ENCODE results near the gene S100A3. TPM values are rescaled to one million over a fixed set of nuclear protein-coding genes. Genes with fewer than 3 reads are reported as not detected.

The S100A3 gene
- total and polyA plus RNA-seq, 2 of the 13 experiments (the other 11 are each of a cell fraction or from before 2014, with no cell fraction given): 2.5 to 4.5 TPM

GRCh38 chr1:153545067-153546055 is 3.7 kb downstream of the S100A3 start, which contains the start of gene S100A4 (continued):
- TF ChIP-seq NR2F6 (IDR thresholded peaks at IDR 0.05): no peak
- 0 out of 2 replicates have a peak, but pooled peaks have one; percentile 32 for TF ChIP-seq NR2F6 (CRISPR knock-in tag; IDR thresholded peaks at IDR 0.05)
- TF ChIP-seq ZNF468 (CRISPR knock-in tag; IDR thresholded peaks at IDR 0.05): no peak
- no peak for TF ChIP-seq SSRP1 (CRISPR knock-in tag; IDR thresholded peaks at IDR 0.05)
- TF ChIP-seq RFX1 (IDR thresholded peaks at IDR 0.05): no peak
- TF ChIP-seq KDM3A (CRISPR knock-in tag; IDR thresholded peaks at IDR 0.05; ENCODE audit: low read depth): no peak
- TF ChIP-seq ZBTB42 (CRISPR knock-in tag; IDR thresholded peaks at IDR 0.05): peak; percentile 42
- no peak for TF ChIP-seq NFKB2 (CRISPR knock-in tag; IDR thresholded peaks at IDR 0.05; ENCODE audit: borderline replicate concordance)
- no peak for TF ChIP-seq ZNF570 (CRISPR knock-in tag; IDR thresholded peaks at IDR 0.05; ENCODE audit: borderline replicate concordance)
- no peak for TF ChIP-seq MTERF4 (CRISPR knock-in tag; IDR thresholded peaks at IDR 0.05)
- peak; percentile 60; the same call in 1 of the 2 replicates for TF ChIP-seq ZBTB34 (CRISPR knock-in tag; IDR thresholded peaks at IDR 0.05)
- TF ChIP-seq DDIT3 (CRISPR knock-in tag; IDR thresholded peaks at IDR 0.05): no peak
- no peak for TF ChIP-seq ZNF879 (CRISPR knock-in tag; IDR thresholded peaks at IDR 0.05)
- TF ChIP-seq GLI4 (CRISPR knock-in tag; IDR thresholded peaks at IDR 0.05; ENCODE audit: borderline replicate concordance): no peak
- TF ChIP-seq E2F5 (CRISPR knock-in tag; conservative IDR thresholded peaks at IDR 0.05): 0 out of 2 replicates have a peak, but pooled peaks have one; percentile 31
- TF ChIP-seq FOSL2 (CRISPR knock-in tag; IDR thresholded peaks at IDR 0.05): peak; percentile 18
- no peak for TF ChIP-seq FOXO4 (CRISPR knock-in tag; conservative IDR thresholded peaks at IDR 0.05)
- TF ChIP-seq RBM39 (IDR thresholded peaks at IDR 0.05; ENCODE audit: low read depth, low read length, poor library complexity, severe bottlenecking): peak; percentile 29
- TF ChIP-seq CENPBD1 (CRISPR knock-in tag; IDR thresholded peaks at IDR 0.05; ENCODE audit: borderline replicate concordance, low read depth): no peak
- 0 out of 2 replicates have a peak, but pooled peaks have one; percentile 35 for TF ChIP-seq ZKSCAN8 (CRISPR knock-in tag; IDR thresholded peaks at IDR 0.05; ENCODE audit: borderline replicate concordance)
- peak; percentile 38; the same call in 1 of the 2 replicates for TF ChIP-seq ERF (CRISPR knock-in tag; IDR thresholded peaks at IDR 0.05)
- TF ChIP-seq KMT2A (CRISPR knock-in tag; IDR thresholded peaks at IDR 0.05): no peak
- TF ChIP-seq SMAD3 (CRISPR knock-in tag; IDR thresholded peaks at IDR 0.05): no peak
- no peak for TF ChIP-seq AGO2 (optimal IDR thresholded peaks at IDR 0.05; ENCODE audit: low read depth, low read length)
- TF ChIP-seq ZNF674 (CRISPR knock-in tag; IDR thresholded peaks at IDR 0.05; ENCODE audit: low read depth): 0 out of 2 replicates have a peak, but pooled peaks have one; percentile 64
- no peak for TF ChIP-seq RARA (CRISPR knock-in tag; IDR thresholded peaks at IDR 0.05)

All from HepG2 (cell line).